BE2C (cell line): ENCODE results near the gene ARL5B.

Experiments used
- DNase-seq: peaks from one replicate; pipeline ENCODE4 v3.0.0-alpha.2; 2020
- H3K27me3 ChIP-seq: fragments of 250-450 bp; sonication (Bioruptor Pico); 2 replicates; pipeline ENCODE4 v1.5.1; 2020; ENCODE audit warnings: mild to moderate bottlenecking
- H3K36me3 ChIP-seq: fragments of 250-450 bp; sonication (Bioruptor Pico); 2 replicates; pipeline ENCODE4 v1.5.1; 2020; ENCODE audit warnings: mild to moderate bottlenecking
- H3K4me1 ChIP-seq: fragments of 250-450 bp; sonication (Bioruptor Pico); 2 replicates; pipeline ENCODE4 v1.5.1; 2020
- H3K4me3 ChIP-seq: 2 replicates; pipeline ENCODE4 v1.5.1; 2011; ENCODE audit warnings: low read depth, low read length
- H3K9me3 ChIP-seq: fragments of 250-450 bp; sonication (Bioruptor Pico); 2 replicates; pipeline ENCODE4 v1.5.1; 2020
- CTCF ChIP-seq: IDR thresholded peaks from 2 replicates; pipeline ENCODE4 v1.5.1; 2012; ENCODE audit warnings: mild to moderate bottlenecking, low read depth, low read length

Gene ARL5B

GRCh38 chr10:18689498-18689897 lies 30.3 kb downstream of the ARL5B start:
- H3K36me3 ChIP-seq = no peaks in the 10 kb centered on the region
- no peaks in the 10 kb centered on the region for H3K27me3 ChIP-seq
- H3K9me3 ChIP-seq = no peaks in the 10 kb centered on the region
- no peak for DNase-seq
- H3K4me1 ChIP-seq = no peaks in the 10 kb centered on the region
- TF ChIP-seq CTCF = peak; percentile 36
- no peak overlapping the region for H3K4me3 ChIP-seq

- no peak for TF ChIP-seq CTCF
- no peaks in the 10 kb centered on the region for H3K4me1 ChIP-seq
These were observed 31.3 kb downstream of the ARL5B start for GRCh38 chr10:18690541-18690940.

GRCh38 chr10:18699849-18700840 lies 40.9 kb downstream of the ARL5B start:
- no peak for DNase-seq
- Histone ChIP-seq H3K27me3 (no peaks in the 10 kb centered on the region), H3K4me3 (no peak overlapping the region), H3K9me3 (no peaks in the 10 kb centered on the region), H3K36me3 (no peaks in the 10 kb centered on the region), H3K4me1 (no peaks in the 10 kb centered on the region)
- TF ChIP-seq CTCF = no peak

More at GRCh38 chr10:18690541-18690940, 31.3 kb downstream of the ARL5B start:
- Histone ChIP-seq H3K9me3 (no peaks in the 10 kb centered on the region), H3K4me3 (no peak overlapping the region), H3K27me3 (no peaks in the 10 kb centered on the region), H3K36me3 (no peaks in the 10 kb centered on the region)
- DNase-seq = no peak

GRCh38 chr10:18703521-18703920 lies 44.3 kb downstream of the ARL5B start:
- H3K4me3 ChIP-seq = no peak overlapping the region
- no peak for DNase-seq
- H3K27me3 ChIP-seq = no peaks in the 10 kb centered on the region
- no peaks in the 10 kb centered on the region for H3K4me1 ChIP-seq
- H3K9me3 ChIP-seq = no peaks in the 10 kb centered on the region
- no peak for TF ChIP-seq CTCF
- no peaks in the 10 kb centered on the region for H3K36me3 ChIP-seq

- DNase-seq = no peak
- H3K9me3 ChIP-seq = no peaks in the 10 kb centered on the region
- H3K27me3 ChIP-seq = no peaks in the 10 kb centered on the region
- H3K4me3 ChIP-seq = no peak overlapping the region
- H3K36me3 ChIP-seq = no peaks in the 10 kb centered on the region
- no peak for TF ChIP-seq CTCF
- no peaks in the 10 kb centered on the region for H3K4me1 ChIP-seq
These were observed 51.0 kb downstream of the ARL5B start for GRCh38 chr10:18710201-18710653.

GRCh38 chr10:18713077-18713476 lies 53.8 kb downstream of the ARL5B start:
- Histone ChIP-seq H3K36me3 (no peaks in the 10 kb centered on the region), H3K4me1 (no peaks in the 10 kb centered on the region), H3K9me3 (no peaks in the 10 kb centered on the region), H3K4me3 (no peak overlapping the region), H3K27me3 (no peaks in the 10 kb centered on the region)
- TF ChIP-seq CTCF = no peak
- DNase-seq = no peak
